HG03280 (cell line): ENCODE data around the gene CSRP1.
"Not testable (repeated sequence)": the region's sequence is repeated elsewhere in the genome, so short reads cannot be mapped to it uniquely, and the experiment has no call there.

Experiments used
- ATAC-seq: cut with Tn5 transposase; IDR thresholded peaks from one replicate; pipeline ENCODE4 v1.9.1; 2021; ENCODE audit warnings: mild to moderate bottlenecking, moderate library complexity; ENCODE audit not compliant: unreplicated experiment

CSRP1 gene

GRCh38 chr1:201538612-201539551 lies 32.0 kb upstream of the CSRP1 start, which contains the start of gene NAV1:
TSS of gene NAV1 (plus strand) at chr1:201539127. CDS start at chr1:201622885, 83,758 bp downstream.
- ATAC-seq, result no peak

GRCh38 chr1:201537891-201538611 lies 31.1 kb upstream of the CSRP1 start:
- no peak for ATAC-seq

DNA sequence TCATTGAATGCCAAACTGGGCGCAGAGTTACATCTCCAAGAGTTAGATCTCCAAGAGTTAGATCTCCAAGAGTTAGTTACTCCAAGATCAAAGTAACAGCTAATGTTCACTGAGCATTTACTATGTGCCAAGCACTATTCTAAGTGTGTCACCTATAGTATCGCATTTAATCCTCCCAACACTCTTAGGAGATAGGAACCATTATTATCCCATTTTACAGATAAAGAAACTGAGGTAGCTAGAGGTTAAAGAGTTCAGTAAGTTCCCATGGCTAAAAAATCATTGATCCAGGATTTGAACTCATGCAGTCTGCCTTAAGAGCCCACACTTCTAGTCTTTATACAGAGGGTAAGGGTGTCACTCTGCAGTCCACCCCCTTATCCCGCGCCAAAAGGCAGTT lies 30.5 kb upstream of the CSRP1 start:
- no peak for ATAC-seq

- no peak for ATAC-seq
These were observed 30.1 kb upstream of the CSRP1 start for GRCh38 chr1:201537028-201537427.

- ATAC-seq, result no peak
These were observed 29.6 kb upstream of the CSRP1 start for GRCh38 chr1:201536558-201536957.

GRCh38 chr1:201535919-201536245 lies 29.0 kb upstream of the CSRP1 start:
- no peak for ATAC-seq

GRCh38 chr1:201535046-201535918 lies 28.4 kb upstream of the CSRP1 start:
- ATAC-seq, result no peak

DNA sequence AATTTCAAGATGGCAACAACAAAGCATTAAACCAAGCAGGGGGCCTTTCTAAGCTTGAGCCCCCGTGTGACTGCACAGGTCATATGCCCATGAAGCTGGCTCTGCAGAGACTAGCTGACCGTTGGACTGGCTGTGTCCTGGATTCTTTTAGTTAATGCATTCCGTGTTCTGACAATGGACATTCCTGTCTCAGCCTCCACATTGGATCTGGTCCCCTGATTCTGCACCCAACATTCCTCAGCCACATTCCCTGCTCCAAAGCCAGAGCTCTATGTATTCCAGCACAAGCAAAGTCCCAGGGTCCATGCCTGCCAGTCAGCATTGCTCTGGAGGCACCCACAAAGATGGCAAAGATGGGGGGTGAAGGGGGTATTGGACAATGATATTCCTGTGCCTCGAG lies 26.9 kb upstream of the CSRP1 start:
- ATAC-seq, result no peak

DNA sequence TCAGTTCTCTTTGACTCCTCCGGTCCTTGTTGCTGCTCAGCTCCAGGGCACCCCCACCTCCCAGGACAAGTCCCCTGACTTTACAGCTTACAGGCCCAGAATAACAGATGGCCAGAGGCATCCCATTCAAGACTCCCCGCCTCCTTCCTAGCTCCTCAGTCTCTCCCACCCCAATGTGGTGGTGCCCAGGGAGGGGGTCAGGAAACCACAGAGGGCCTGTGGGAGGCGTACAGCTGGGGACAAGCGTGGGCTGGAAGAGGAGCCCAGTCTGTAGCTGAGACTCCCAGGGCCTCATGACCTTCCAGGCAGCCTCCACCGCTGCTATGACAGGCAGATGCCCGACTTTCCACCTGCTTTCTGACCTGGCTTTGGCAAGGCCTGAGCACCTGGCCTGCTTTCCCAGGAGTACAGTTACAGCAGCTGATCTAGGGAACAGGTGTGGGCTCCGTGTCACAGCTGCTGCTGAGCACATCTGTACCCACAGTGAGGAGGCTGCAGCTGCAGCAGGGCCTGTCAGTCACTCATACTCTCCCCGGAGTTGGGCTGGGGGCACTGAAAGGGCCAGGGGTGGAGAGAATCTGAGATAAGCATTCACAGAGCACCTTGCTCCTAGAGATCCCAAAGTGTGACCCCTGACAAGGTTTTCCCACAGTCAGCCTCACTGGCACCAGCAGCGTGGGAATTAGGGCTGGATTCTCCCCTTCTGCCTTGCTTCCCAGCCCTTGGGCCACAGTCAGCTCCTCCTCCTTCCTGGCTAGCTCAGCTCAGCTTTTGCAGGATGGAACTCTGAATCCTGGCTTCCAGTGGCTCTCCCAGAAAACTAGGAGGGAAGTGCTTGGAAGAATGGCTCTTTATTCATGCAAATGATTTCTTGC lies 24.9 kb upstream of the CSRP1 start:
- no peak for ATAC-seq

DNA sequence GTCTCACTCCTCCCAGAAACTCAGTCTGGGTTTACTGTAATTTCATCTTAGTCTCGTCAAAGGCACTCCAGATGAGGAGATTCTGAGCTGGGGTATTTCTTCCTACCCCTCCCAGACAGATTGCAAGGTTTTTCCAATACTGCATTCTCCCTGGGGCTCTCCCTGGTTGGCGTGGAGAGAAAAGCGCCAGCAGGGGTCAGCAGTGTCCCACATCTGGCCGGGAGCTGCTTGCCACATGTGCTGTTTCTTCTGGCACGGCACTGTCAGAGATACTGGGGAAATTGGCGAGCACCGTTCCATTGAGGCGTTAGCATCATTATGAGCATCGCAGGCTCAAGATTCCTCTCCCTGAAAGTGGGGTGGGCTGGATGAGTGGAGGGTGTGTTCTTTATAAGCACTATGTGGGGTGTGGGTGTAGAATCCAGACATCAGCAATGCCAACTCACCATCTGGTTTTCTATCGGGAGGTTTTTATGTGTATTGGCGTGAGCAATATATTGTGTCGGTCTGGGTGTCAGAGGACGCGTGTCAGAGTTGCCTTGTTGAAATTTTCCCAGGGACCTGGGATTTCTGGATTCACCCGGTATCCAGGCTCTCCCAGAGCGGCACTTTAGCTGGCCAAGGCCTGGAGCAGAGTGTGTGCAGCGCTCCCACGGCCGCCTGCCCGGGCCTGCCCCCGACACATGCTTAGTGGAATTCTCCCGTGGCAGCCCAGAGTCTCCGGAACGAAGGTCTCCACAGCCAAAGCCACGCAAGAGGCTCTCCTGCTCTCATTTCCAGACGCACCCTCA lies 24.0 kb upstream of the CSRP1 start:
- ATAC-seq, result no peak

DNA sequence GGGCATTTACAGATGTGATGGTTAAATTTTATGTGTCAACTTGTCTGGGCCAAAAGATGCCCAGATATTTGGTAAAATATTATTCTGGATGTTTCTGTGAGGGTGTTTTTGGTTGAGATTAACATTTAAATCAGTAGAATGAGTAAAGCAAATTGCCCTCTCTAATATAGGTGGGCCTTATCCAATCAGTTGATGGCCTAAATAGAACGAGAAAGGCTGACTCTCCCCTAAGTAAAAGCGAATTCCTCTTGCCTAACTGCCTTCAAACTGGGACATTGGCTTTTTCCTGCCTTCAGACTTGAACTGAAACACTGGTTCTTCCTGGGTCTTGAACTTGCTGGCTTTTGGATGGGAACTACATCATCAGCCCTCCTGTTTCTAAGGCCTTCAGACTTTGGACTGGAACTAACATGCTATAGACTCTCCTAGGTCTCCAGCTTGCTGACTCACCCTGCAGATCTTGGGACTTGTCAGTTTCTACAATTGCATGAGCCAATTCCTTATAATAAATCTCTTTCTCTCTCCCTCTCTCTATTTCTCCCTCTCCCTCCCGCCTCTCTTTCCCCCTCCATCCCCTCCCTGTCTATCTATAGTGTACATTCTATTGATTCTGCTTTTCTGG lies 21.8 kb upstream of the CSRP1 start:
- no peak for ATAC-seq

- ATAC-seq, result no peak
These were observed 21.0 kb upstream of the CSRP1 start for GRCh38 chr1:201527879-201528278.

GRCh38 chr1:201525193-201525778 lies 18.4 kb upstream of the CSRP1 start:
- ATAC-seq, result no peak

- ATAC-seq, result not testable (repeated sequence)
These were observed 13.2 kb upstream of the CSRP1 start for GRCh38 chr1:201520046-201520575.

DNA sequence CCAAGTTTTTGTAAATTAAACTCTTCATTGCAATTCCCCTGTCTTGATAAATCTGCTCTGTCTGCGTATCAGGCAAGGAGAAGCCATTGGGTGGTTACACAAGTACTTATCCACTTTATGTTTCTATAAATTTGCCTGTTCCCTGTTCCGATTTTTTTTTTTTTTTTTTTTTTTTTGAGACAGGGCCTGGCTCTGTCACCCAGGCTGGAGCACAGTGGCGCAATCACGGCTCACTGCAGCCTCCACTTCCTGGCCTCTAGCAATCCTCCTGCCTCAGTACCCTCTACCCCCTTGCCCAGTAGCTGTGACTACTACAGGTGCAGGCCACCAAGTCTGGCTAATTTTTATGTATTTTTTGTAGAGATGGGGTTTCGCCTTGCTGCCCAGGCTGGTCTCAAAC lies 11.1 kb upstream of the CSRP1 start:
- ATAC-seq, result no peak

- no peak for ATAC-seq
These were observed 10.7 kb upstream of the CSRP1 start for GRCh38 chr1:201517631-201518030.

- ATAC-seq, result no peak
These were observed 9.7 kb upstream of the CSRP1 start for GRCh38 chr1:201516511-201517127.

DNA sequence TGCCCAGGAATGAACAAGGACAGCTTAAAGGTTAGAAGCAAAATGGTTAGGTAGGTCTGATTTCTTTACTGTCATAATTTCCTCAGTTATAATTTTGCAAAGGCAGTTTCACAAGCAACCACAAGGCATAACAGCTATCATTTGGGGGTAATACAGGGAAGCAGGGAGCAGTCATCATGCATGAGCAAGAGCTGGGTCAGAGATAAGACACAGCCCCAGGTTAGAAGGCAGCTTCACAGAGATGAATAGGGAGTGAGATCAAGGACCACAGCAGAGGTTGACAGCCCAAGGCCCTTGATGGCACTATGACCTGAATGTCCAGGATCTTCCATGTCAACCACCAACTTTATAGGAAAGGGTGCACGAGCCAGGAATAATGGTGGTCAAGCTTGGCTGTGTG lies 9.0 kb upstream of the CSRP1 start:
- no peak for ATAC-seq
